ENCODE data around the gene PCNP.
A peak's percentile ranks its signal among the peaks of the same experiment; 100 is the strongest.
"Not testable (repeated sequence)": the region's sequence is repeated elsewhere in the genome, so short reads cannot be mapped to it uniquely, and the experiment has no call there.

The PCNP gene, protein sequence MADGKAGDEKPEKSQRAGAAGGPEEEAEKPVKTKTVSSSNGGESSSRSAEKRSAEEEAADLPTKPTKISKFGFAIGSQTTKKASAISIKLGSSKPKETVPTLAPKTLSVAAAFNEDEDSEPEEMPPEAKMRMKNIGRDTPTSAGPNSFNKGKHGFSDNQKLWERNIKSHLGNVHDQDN

GRCh38 chr3:101573449-101574387 is at the start of gene PCNP:
PCNP (plus strand) TSS chr3:101574180; CDS start chr3:101574216, 36 bp downstream.
- DNase-seq, result peak; percentile 99

- DNase-seq, result no peak
Measured at GRCh38 chr3:101527441-101527840, 46.5 kb upstream of the PCNP start.

- DNase-seq, result no peak
Measured at GRCh38 chr3:101527906-101528305, 46.1 kb upstream of the PCNP start.

DNA sequence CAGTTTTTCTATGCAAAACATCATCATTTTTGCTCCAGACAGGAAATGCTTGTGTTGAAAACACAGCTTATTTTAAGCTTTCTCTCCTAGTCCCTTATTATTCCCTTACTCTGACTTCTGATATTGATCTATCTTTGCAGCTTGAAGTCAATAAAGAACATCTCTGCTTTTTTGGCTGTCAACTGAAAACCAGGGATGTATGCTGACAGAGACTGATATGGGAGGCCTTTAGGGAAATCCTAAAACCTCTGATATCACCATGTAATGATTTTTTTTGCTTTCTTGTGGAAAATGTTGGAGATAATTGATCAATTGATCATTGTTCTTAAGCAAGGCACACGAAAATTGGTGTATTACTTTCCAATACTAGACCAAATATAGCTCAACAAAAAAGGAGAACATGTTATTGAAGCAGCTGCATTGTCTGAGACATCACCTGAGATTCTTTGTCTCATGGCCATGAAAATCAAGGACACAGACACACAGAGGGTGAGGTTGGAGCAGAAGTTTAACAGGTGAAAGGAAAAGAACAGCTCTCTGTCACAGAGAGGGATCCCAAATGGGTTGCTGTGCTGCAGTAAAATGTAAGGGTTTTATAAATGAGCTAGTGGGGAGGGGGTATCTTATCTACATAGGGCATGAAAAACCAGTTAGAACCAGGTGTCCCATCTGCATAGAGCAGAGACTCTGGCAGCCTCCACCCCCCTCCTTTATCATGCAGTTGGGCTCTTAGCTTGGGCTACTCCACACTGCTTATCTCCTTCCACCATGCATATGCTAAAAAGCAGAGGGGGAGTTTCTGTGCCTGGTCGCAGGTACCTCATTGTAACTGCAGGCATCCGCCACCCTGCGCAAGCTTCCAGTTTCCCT is 43.9 kb upstream of the PCNP start:
- DNase-seq, result no peak

DNA sequence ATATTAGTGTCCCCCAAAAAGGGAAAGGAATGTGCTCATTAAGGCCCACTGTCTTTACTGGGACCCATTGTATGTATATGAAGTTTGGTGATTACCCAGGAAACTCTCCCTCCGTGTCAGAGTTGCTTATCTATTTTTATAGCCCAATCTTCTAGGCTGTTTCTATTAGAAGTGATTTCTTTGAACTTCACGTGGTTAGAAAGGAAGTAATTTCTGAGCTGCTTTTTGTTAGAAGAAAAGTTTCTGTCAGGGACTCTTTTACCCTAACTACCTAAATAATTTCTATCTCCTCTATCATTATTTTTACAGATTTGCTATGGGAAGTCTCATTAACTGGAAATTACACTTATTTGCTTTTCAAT is 43.3 kb upstream of the PCNP start:
- no peak for DNase-seq

DNA sequence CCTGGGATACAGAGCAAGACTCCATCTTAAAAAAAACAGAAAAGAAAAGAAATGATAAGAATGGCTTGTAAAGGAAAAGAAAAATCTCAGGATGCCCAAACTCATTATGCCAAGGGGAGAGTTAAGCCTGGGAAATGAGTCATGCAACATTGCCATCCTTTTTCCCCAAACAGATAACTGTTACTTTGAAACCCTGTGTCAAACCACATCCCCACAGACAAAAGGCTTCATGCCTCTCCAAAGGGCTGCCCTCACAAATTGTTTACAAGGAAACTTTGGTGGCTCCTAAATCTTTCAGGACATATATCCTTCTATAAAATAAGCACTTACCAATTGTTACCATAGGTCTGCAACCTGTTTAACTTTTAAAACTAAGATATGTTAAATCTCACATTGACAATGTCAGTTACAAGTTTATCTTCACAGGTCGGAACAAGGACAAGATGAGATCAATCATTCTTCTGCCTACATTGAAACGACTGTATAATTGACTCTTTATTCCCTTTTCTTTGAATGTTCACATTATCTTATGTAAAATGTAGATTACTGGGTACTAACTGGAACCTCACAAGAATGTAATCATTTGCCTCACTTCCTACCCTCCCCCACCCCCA is 42.4 kb upstream of the PCNP start:
- DNase-seq, result no peak

- no peak for DNase-seq
Measured at GRCh38 chr3:101532783-101533602, 41.0 kb upstream of the PCNP start.

- no peak for DNase-seq
Measured at GRCh38 chr3:101533603-101533968, 40.4 kb upstream of the PCNP start.

GRCh38 chr3:101535221-101535620 is 38.8 kb upstream of the PCNP start:
- no peak for DNase-seq

GRCh38 chr3:101536266-101536665 is 37.7 kb upstream of the PCNP start:
- no peak for DNase-seq

GRCh38 chr3:101536955-101537354 is 37.0 kb upstream of the PCNP start:
- not testable (repeated sequence) for DNase-seq

- DNase-seq, result no peak
Measured at GRCh38 chr3:101542957-101543356, 31.0 kb upstream of the PCNP start.

DNA sequence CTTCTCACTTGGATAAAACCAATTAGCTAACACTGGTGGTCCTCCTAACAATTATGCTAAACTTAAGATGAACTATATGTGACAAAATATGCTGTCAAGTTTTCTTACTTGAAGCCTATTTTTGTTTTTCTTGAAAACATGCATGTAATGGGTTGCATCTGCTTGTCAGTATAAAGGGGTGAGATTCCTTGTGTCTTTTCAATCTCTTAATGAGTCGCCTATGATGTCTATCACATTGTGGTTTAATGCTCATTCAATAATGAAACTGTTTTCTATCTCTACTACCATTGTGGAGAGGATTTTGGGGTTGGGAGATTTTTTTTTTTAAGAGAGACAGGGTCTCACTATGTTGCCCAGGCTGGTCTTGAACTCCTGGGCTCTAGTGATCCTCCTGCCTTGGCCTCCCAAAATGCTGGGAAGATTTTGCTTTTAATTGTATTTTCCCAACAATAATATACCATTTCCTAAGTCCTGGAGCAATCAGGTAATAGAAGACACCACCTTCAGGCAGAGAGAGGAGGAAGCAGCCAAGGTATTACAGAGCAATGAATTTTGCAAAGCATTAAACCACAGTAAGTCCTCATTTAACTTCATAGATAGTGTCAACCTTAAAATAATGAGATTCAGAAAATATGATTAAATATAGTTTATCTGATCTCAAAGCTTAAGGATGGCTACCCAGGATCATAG is 29.7 kb upstream of the PCNP start:
- DNase-seq, result no peak

DNA sequence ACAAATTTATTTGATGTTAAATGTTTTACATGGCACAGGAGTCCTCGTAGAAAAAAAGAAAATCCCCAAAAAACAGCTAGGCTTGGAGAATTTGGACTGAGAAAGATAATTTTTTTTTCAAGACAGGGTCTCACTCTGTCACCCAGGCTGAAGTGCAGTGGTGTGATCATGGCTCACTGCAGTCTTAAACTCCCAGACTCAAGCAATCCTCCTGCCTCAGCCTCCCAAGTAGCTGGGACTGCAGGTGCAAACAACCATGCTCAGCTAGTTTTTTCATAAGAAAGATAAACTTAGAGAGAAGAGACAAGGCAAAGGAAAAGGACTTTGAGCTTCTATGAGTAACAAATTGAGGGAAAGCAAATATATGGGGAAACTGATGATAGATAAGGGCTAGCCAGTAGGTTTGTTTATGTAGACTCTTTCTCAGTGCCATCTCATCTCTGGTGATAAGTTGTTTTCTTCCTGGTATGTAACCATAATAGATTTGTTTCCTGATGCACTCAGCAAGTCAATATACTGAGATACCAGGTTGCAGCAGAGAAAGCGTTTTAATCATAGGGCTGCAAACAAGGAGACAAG is 25.4 kb upstream of the PCNP start:
- DNase-seq, result no peak

DNA sequence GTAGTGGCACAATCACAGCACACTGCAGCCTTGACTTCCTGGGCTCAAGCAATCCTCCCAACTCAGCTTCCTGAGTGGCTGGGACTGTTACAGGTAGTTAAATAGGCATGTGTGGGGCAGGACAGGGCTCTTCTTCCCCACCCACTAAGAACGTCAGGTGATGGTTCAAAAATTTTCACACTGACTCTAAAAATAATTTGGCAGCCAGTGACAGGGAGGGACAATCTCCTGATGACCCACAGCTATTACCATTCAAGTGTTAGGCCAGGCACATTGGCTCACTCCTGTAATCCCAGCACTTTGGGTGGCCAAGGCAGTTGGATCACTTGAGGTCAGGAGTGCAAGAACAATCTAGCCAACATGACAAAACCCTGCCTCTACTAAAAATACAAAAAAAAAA is 24.5 kb upstream of the PCNP start:
- no peak for DNase-seq

DNA sequence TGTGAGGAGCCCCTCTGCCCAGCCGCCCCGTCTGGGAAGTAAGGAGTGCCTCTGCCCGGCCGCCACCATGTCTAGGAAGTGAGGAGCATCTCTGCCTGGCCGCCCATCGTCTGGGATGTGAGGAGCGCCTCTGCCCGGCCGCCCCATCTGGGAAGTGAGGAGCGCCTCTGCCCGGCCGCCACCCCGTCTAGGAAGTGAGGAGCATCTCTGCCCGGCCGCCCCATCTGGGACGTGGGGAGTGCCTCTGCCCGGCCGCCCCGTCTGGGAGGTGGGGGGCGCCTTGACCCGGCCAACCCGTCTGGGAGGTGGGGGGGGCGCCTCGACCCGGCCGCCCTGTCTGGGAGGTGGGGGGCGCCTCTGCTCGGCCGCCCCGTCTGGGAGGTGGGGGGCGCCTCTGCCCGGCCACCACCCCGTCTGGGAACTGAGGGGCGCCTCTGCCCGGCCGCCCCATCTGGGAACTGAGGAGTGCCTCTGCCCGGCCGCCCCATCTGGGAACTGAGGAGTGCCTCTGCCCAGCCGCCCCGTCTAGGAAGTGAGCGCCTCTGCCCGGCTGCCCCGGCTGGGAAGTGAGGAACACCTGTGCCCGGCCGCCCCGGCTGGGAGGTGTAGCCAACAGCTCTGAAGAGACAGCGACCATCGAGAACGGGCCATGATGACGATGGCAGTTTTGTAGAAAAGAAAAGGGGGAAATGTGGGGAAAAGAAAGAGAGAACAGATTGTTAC is 22.5 kb upstream of the PCNP start:
- DNase-seq, result not testable (repeated sequence)

DNA sequence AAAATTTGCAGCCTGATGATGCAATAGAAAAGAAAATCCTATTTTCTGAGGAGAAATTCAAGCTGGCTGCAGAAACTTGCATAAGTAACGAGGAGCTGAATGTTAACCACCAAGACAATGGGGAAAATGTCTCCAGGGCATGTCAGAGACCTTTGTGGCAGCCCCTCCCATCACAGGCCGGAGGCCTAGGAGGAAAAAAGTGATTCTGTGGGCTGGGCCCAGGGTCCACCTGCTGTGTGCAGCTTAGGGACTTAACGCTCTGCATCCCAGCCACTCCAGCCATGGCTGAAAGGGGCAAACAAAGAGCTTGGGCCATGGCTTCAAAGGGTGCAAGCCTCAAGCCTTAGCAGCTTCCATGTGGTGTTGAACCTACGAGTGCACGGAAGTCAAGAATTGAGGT is 20.6 kb upstream of the PCNP start:
- not testable (repeated sequence) for DNase-seq

GRCh38 chr3:101556064-101556463 is 17.9 kb upstream of the PCNP start:
- DNase-seq, result no peak

DNA sequence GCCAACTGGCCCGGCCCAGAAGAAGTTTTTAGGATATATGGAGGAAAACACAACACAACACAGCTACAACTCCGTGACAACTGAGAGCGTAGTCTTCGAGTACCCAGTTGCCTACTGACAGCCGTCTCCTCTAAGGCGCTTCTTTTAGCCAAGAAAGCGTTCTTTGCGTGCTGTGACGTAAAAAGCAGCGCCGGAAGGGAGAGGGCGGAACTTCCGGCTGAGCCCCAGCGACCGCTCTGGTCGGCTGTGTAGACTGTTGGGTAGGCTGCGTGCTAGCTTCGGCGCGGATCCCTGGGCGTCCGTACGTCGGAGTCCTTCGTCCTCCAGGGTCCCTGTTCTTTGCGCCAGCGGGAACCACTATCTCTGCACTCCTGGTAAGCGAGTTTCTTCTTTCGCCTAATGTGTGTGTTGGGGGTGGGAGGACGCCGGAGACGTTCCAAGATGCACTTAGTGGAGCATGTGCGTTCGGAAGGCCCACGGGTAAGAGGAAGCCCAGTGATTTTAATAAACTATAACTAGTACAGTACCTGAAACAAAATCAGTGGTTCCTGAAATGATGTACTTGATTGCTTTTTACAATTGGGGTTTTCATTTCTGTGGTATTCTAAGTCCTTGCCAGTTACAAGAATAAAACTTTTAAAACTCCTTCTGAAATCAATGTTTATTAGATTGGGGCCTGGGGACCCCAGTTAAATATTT is 12.2 kb upstream of the PCNP start, which contains the start of gene TRMT10C:
Gene TRMT10C, plus strand, starts transcription at position 239 of the 699 bp plus-strand sequence. CDS start 2,914 bp downstream, outside the sequence.
- peak; percentile 91 for DNase-seq
